A549 (cell line): Measurements from ENCODE around the gene ATAD1.

Experiments used
- CEBPB ChIP-seq, 2 experiments: fragments of >200 bp in 1 of 2; sonication (Bioruptor Twin) in 1 of 2; formaldehyde crosslinking in 1 of 2; IDR thresholded peaks; 2 replicates each; pipeline ENCODE4 v1.6.1; 2012 to 2016
- CTCF ChIP-seq: fragments of >200 bp; sonication (Bioruptor Twin); formaldehyde crosslinking; IDR thresholded peaks from 3 replicates; pipeline ENCODE4 v1.5.1; 2016
- E2F6 ChIP-seq: IDR thresholded peaks from 2 replicates; pipeline ENCODE4 v1.6.1; 2012; ENCODE audit warnings: low read depth, borderline replicate concordance
- ELK1 ChIP-seq: fragments of 150-350 bp; IDR thresholded peaks from 2 replicates; pipeline ENCODE4 v1.6.1; 2014; ENCODE audit warnings: low read depth, mild to moderate bottlenecking, low read length
- EP300 ChIP-seq, 2 experiments: fragments of >200 bp; sonication (Bioruptor Twin); formaldehyde crosslinking; IDR thresholded peaks; 2 replicates in 1 of 2; 3 replicates in 1 of 2; pipeline ENCODE4 v1.6.1; 2016 to 2017
- ESRRA ChIP-seq: fragments of 150-350 bp; IDR thresholded peaks from 2 replicates; pipeline ENCODE4 v1.6.1; 2014; ENCODE audit warnings: mild to moderate bottlenecking, low read length, borderline replicate concordance
- MYC ChIP-seq: IDR thresholded peaks from 2 replicates; pipeline ENCODE4 v1.6.1; 2012; ENCODE audit warnings: mild to moderate bottlenecking, inconsistent platforms, low read length, improper control_type of control experiment, borderline replicate concordance
- POLR2A ChIP-seq: IDR thresholded peaks from 2 replicates; pipeline ENCODE4 v1.6.1; 2012; ENCODE audit warnings: mild to moderate bottlenecking, low read length

- TF ChIP-seq CEBPB (IDR thresholded peaks at IDR 0.05) (no peak), E2F6 (no peak), CTCF (no peak), EP300 (IDR thresholded peaks at IDR 0.05) (no peak), ESRRA (no peak), POLR2A (no peak), MYC (no peak), ELK1 (no peak)
Measured at GRCh38 chr10:87867453-87867852, 49.4 kb upstream of the ATAD1 start.
